ENCODE results near the gene RTKN.

GRCh38 chr2:74390606-74391005 is 51.1 kb downstream of the RTKN start:
- TF ChIP-seq EZH2 (IDR thresholded peaks at IDR 0.05; ENCODE audit: borderline replicate concordance, low read depth, low read length, severe bottlenecking) (no peak), CTCF (IDR thresholded peaks at IDR 0.05; ENCODE audit: borderline replicate concordance, extremely low read depth, low read length, poor library complexity, severe bottlenecking) (no peak)

All from DND-41 (cell line).